ENCODE data around the gene SLC39A1.
"Not testable (repeated sequence)": the region's sequence is repeated elsewhere in the genome, so short reads cannot be mapped to it uniquely, and the experiment has no call there.

SLC39A1 gene

DNA sequence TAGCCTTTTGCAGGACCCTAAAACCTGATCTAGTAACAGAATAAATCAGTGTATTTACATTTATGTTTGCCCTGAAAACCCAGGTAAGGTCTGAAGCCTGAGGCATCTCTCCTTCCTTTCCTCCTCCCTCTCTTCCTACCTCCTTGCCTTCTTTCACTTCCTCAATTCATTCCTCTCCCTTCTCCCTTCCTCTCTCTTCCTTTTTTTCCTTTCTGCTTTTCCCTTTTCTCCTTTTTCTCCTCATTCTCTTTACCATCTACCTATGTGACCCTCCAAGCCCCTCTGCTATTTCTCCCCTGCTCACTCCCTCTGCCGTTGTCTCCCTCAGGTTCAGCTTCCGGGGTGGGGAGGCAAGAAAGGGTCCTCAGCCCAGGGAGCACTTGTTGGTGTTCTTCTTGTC lies 18.4 kb upstream of the SLC39A1 start:
- peaks cover 7 to 54% of the 10 kb centered on the region in 2 donors for H3K36me3 ChIP-seq (replicated peaks in 1 of 2; ENCODE audit: control insufficient read depth in 2 of 2, insufficient read depth in 2 of 2, low read length in 2 of 2)
- H3K4me1 ChIP-seq (ENCODE audit: control insufficient read depth in 2 of 2, insufficient read depth in 1 of 2, low read depth in 1 of 2, low read length in 2 of 2) = peaks cover 6 to 10% of the 10 kb centered on the region in 2 donors

DNA sequence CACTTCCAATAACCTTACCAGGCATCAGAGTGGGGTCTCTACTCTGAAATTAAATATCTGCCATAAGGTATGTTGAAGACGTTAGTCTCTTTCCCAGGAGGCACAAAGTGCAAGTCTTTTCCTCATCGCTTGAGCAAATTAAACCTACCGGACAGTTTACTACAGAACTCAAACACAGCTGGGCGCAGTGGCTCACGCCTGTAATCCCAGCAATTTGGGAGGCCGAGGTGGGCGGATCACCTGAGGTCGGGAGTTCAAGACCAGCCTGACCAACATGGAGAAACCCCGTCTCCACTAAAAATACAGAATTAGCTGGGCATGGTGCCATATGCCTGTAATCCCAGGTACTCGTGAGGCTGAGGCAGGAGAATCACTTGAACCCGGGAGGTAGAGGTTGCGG lies 15.8 kb upstream of the SLC39A1 start:
- no CpG with 5 or more reads among the region's 12 CpGs for WGBS, 2 donors (ENCODE audit: extremely low coverage in 2 of 2, insufficient read length in 2 of 2, insufficient replicate concordance in 1 of 2)
- H3K27me3 ChIP-seq (ENCODE audit: control insufficient read depth in 3 of 3, insufficient read depth in 3 of 3, low read depth in 1 of 3, low read length in 3 of 3); H3K9ac ChIP-seq (ENCODE audit: low read depth, low read length, poor library complexity); H2BK5ac ChIP-seq (ENCODE audit: low read length); H3K4me1 ChIP-seq (ENCODE audit: control insufficient read depth in 2 of 2, insufficient read depth in 1 of 2, low read depth in 1 of 2, low read length in 2 of 2); H3K23ac ChIP-seq (ENCODE audit: low read depth, low read length, poor library complexity); H2BK12ac ChIP-seq (ENCODE audit: low read length); H3K4me2 ChIP-seq (ENCODE audit: insufficient read depth, low read length, poor library complexity, severe bottlenecking); H3K14ac ChIP-seq (ENCODE audit: low read length); H2AFZ ChIP-seq (ENCODE audit: low read length); H2AK5ac ChIP-seq (ENCODE audit: low read depth, low read length); H3K27ac ChIP-seq (replicated peaks; ENCODE audit: low read length); H2BK15ac ChIP-seq (ENCODE audit: low read length); H4K8ac ChIP-seq (ENCODE audit: low read depth, low read length); H2BK120ac ChIP-seq (ENCODE audit: low read depth, low read length); H3K4me3 ChIP-seq (ENCODE audit: low read length in 2 of 2); H3K79me1 ChIP-seq (ENCODE audit: low read depth, low read length); DNase-seq (ENCODE audit: low spot score); H3K18ac ChIP-seq (ENCODE audit: low read length); H3K9me3 ChIP-seq (replicated peaks in 1 of 2; ENCODE audit: control insufficient read depth in 2 of 2, insufficient read depth in 1 of 2, low read depth in 1 of 2, low read length in 2 of 2); H3K4ac ChIP-seq (ENCODE audit: low read length); H4K91ac ChIP-seq (ENCODE audit: low read depth, low read length, poor library complexity): not testable (repeated sequence)
- H3K36me3 ChIP-seq (replicated peaks in 1 of 2; ENCODE audit: control insufficient read depth in 2 of 2, insufficient read depth in 2 of 2, low read length in 2 of 2) = peaks cover 17 to 72% of the 10 kb centered on the region in 2 donors

More for the DNA sequence above, 18.4 kb upstream of the SLC39A1 start:
- not testable (repeated sequence) for H4K91ac ChIP-seq (ENCODE audit: low read depth, low read length, poor library complexity); H3K79me1 ChIP-seq (ENCODE audit: low read depth, low read length); H3K27me3 ChIP-seq (ENCODE audit: control insufficient read depth in 3 of 3, insufficient read depth in 3 of 3, low read depth in 1 of 3, low read length in 3 of 3); H3K18ac ChIP-seq (ENCODE audit: low read length); H3K9me3 ChIP-seq (replicated peaks in 1 of 2; ENCODE audit: control insufficient read depth in 2 of 2, insufficient read depth in 1 of 2, low read depth in 1 of 2, low read length in 2 of 2); H3K4me3 ChIP-seq (ENCODE audit: low read length in 2 of 2); H2AFZ ChIP-seq (ENCODE audit: low read length); H3K4me2 ChIP-seq (ENCODE audit: insufficient read depth, low read length, poor library complexity, severe bottlenecking); H3K27ac ChIP-seq (replicated peaks; ENCODE audit: low read length); H2BK12ac ChIP-seq (ENCODE audit: low read length); H2BK5ac ChIP-seq (ENCODE audit: low read length); H2BK120ac ChIP-seq (ENCODE audit: low read depth, low read length); H3K14ac ChIP-seq (ENCODE audit: low read length); H3K23ac ChIP-seq (ENCODE audit: low read depth, low read length, poor library complexity); H4K8ac ChIP-seq (ENCODE audit: low read depth, low read length); DNase-seq (ENCODE audit: low spot score); H3K4ac ChIP-seq (ENCODE audit: low read length); H2BK15ac ChIP-seq (ENCODE audit: low read length); H2AK5ac ChIP-seq (ENCODE audit: low read depth, low read length); H3K9ac ChIP-seq (ENCODE audit: low read depth, low read length, poor library complexity)
- WGBS, 2 donors (ENCODE audit: extremely low coverage in 2 of 2, insufficient read length in 2 of 2, insufficient replicate concordance in 1 of 2) = no CpG with 5 or more reads among the region's 2 CpGs

DNA sequence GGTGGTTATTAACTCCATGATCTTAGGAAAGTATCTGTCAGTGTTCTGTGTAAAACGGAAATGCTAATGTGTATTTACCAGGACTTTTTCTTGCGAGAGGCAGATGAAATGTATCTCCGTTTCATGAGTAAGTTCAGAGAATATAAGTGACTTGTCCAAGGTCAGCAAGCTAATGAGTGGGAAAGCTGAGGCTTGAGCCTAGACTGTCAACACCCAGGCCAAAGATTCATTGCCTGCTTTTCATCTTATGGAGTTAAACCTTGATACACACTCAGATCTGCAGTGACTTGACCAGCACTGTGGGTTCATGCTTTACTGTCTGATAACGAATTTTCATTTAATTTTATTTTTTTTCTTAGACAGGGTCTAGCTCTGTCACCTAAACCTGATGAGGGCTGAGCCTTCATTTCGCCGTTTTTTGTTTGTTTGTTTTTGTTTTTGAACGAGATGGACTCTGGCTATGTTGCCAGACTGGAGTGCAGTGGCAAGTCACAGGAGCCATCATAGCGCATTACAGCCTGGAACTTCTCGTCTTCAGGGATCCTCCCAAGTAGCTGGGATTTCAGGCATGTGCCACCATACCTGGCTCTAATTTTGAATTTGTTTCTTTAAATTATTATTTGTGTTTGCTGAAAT lies 15.1 kb upstream of the SLC39A1 start:
- H3K4me1 ChIP-seq (ENCODE audit: control insufficient read depth in 2 of 2, insufficient read depth in 1 of 2, low read depth in 1 of 2, low read length in 2 of 2) = peaks cover 2 to 10% of the 10 kb centered on the region in 2 donors
- no peak overlapping the region for H3K14ac ChIP-seq (ENCODE audit: low read length)
- no peak overlapping the region for H2BK12ac ChIP-seq (ENCODE audit: low read length)
- H3K36me3 ChIP-seq (replicated peaks in 1 of 2; ENCODE audit: control insufficient read depth in 2 of 2, insufficient read depth in 2 of 2, low read length in 2 of 2) = peaks cover 20 to 74% of the 10 kb centered on the region in 2 donors
- peaks cover 3% of the 10 kb centered on the region for H3K79me1 ChIP-seq (ENCODE audit: low read depth, low read length)
- H4K91ac ChIP-seq (ENCODE audit: low read depth, low read length, poor library complexity) = no peak overlapping the region
- H3K9ac ChIP-seq (ENCODE audit: low read depth, low read length, poor library complexity) = no peak overlapping the region
- H3K4me2 ChIP-seq (ENCODE audit: insufficient read depth, low read length, poor library complexity, severe bottlenecking) = no peak overlapping the region
- no peak overlapping the region for H3K23ac ChIP-seq (ENCODE audit: low read depth, low read length, poor library complexity)
- no peak overlapping the region for H3K4ac ChIP-seq (ENCODE audit: low read length)
- H2AFZ ChIP-seq (ENCODE audit: low read length) = peak overlapping the region; percentile 94
- DNase-seq (ENCODE audit: low spot score) = no peak
- peak overlapping the region in 1 of 2 donors; percentile 94 for H3K4me3 ChIP-seq (ENCODE audit: low read length in 2 of 2)
- no peak overlapping the region for H2AK5ac ChIP-seq (ENCODE audit: low read depth, low read length)
- H2BK5ac ChIP-seq (ENCODE audit: low read length) = no peak overlapping the region
- no peaks in the 10 kb centered on the region for H3K9me3 ChIP-seq (replicated peaks in 1 of 2; ENCODE audit: control insufficient read depth in 2 of 2, insufficient read depth in 1 of 2, low read depth in 1 of 2, low read length in 2 of 2)
- no peak overlapping the region for H3K18ac ChIP-seq (ENCODE audit: low read length)
- H2BK120ac ChIP-seq (ENCODE audit: low read depth, low read length) = no peak overlapping the region
- no CpG with 5 or more reads among the region's 9 CpGs for WGBS, 2 donors (ENCODE audit: extremely low coverage in 2 of 2, insufficient read length in 2 of 2, insufficient replicate concordance in 1 of 2)
- H2BK15ac ChIP-seq (ENCODE audit: low read length) = no peak overlapping the region
- H4K8ac ChIP-seq (ENCODE audit: low read depth, low read length) = no peak overlapping the region
- H3K27ac ChIP-seq (replicated peaks; ENCODE audit: low read length) = no peak overlapping the region
- H3K27me3 ChIP-seq (ENCODE audit: control insufficient read depth in 3 of 3, insufficient read depth in 3 of 3, low read depth in 1 of 3, low read length in 3 of 3) = no peaks in the 10 kb centered on the region

- H3K18ac ChIP-seq (ENCODE audit: low read length) = peak within 1 kb of the TSS; percentile 88
- no peak within 1 kb of the TSS for H2AK5ac ChIP-seq (ENCODE audit: low read depth, low read length)
- no peak within 1 kb of the TSS for H2BK15ac ChIP-seq (ENCODE audit: low read length)
- peaks cover 2 to 10% of the 10 kb centered on the region in 2 donors for H3K4me1 ChIP-seq (ENCODE audit: control insufficient read depth in 2 of 2, insufficient read depth in 1 of 2, low read depth in 1 of 2, low read length in 2 of 2)
- peak; percentile 82 for DNase-seq (ENCODE audit: low spot score)
- H4K91ac ChIP-seq (ENCODE audit: low read depth, low read length, poor library complexity) = no peak within 1 kb of the TSS
- peak within 1 kb of the TSS; percentile 14 for H3K23ac ChIP-seq (ENCODE audit: low read depth, low read length, poor library complexity)
- peaks cover 20 to 74% of the 10 kb centered on the region in 2 donors for H3K36me3 ChIP-seq (replicated peaks in 1 of 2; ENCODE audit: control insufficient read depth in 2 of 2, insufficient read depth in 2 of 2, low read length in 2 of 2)
- H3K27ac ChIP-seq (replicated peaks; ENCODE audit: low read length) = peak within 1 kb of the TSS; percentile 52
- peak within 1 kb of the TSS; percentile 28 for H3K14ac ChIP-seq (ENCODE audit: low read length)
- WGBS, 2 donors (ENCODE audit: extremely low coverage in 2 of 2, insufficient read length in 2 of 2, insufficient replicate concordance in 1 of 2) = no CpG with 5 or more reads among the region's 75 CpGs
- peak within 1 kb of the TSS; percentile 92 for H3K4me2 ChIP-seq (ENCODE audit: insufficient read depth, low read length, poor library complexity, severe bottlenecking)
- H2BK120ac ChIP-seq (ENCODE audit: low read depth, low read length) = no peak within 1 kb of the TSS
- H3K4ac ChIP-seq (ENCODE audit: low read length) = no peak within 1 kb of the TSS
- no peak within 1 kb of the TSS for H2BK12ac ChIP-seq (ENCODE audit: low read length)
- peaks cover 3% of the 10 kb centered on the region for H3K79me1 ChIP-seq (ENCODE audit: low read depth, low read length)
- peak within 1 kb of the TSS; percentile 57 for H2BK5ac ChIP-seq (ENCODE audit: low read length)
- peak within 1 kb of the TSS; percentile 90 for H3K9ac ChIP-seq (ENCODE audit: low read depth, low read length, poor library complexity)
- H3K4me3 ChIP-seq (ENCODE audit: low read length in 2 of 2) = peak within 1 kb of the TSS; percentile 94 to 98
- no peak within 1 kb of the TSS for H4K8ac ChIP-seq (ENCODE audit: low read depth, low read length)
- no peaks in the 10 kb centered on the region for H3K9me3 ChIP-seq (replicated peaks in 1 of 2; ENCODE audit: control insufficient read depth in 2 of 2, insufficient read depth in 1 of 2, low read depth in 1 of 2, low read length in 2 of 2)
- H2AFZ ChIP-seq (ENCODE audit: low read length) = peak within 1 kb of the TSS; percentile 94
- H3K27me3 ChIP-seq (ENCODE audit: control insufficient read depth in 3 of 3, insufficient read depth in 3 of 3, low read depth in 1 of 3, low read length in 3 of 3) = no peaks in the 10 kb centered on the region
Observed at GRCh38 chr1:153977250-153978240, 14.2 kb upstream of the SLC39A1 start, which contains the start of gene JTB. Gene JTB (minus strand): TSS chr1:153977674. CDS start chr1:153977252, 422 bp downstream.
